ENCODE measurements around the gene PRKG1.

The PRKG1 gene

GRCh38 chr10:51340845-51341610 lies 266.7 kb downstream of the PRKG1 start:
- DNase-seq, result peak in 2 of 3 donors; percentile 3 to 14

GRCh38 chr10:51341745-51342144 lies 267.5 kb downstream of the PRKG1 start:
- peak in 1 of 3 donors; percentile 2 for DNase-seq

- DNase-seq, result peak in 2 of 3 donors; percentile 3 to 25
These were observed 268.1 kb downstream of the PRKG1 start for GRCh38 chr10:51342381-51342780.

DNA sequence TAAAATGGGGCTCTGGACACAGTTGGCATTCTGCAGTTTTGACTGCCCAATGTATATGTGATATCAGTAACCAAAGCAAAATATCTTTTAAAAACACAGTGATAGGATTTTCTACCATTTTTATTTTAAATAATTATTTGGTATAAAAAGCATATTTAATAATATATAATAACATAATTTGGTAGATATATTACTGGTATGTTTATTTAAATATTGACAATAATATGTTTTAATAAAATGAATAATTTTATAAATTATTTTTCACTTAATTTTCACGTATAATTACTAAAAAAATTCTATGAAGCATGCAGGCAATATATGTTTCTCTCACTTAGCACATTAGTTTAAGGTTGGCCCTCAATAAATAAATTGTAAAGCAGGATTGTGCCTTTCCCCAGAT lies 269.1 kb downstream of the PRKG1 start:
- no peak for DNase-seq

DNA sequence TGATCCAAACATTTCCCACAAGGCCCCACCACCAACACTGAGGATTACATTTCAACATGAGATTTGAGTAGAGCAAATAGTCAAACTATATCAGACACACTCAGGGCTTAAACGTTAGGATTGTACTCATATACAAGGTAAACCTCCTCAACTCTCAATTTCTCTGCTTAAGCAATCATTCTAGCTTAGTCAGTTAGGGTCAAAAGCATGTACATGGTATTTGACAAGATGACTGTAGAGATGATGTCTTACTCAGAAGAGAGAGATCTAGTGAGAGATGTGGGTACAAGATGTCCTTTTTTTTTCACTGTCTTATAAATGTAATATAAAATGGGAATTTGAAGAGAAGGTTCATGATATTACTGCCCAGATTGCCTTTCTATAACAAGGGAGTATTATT lies 270.1 kb downstream of the PRKG1 start:
- no peak for DNase-seq

GRCh38 chr10:51348622-51349021 lies 274.3 kb downstream of the PRKG1 start:
- no peak for DNase-seq

DNA sequence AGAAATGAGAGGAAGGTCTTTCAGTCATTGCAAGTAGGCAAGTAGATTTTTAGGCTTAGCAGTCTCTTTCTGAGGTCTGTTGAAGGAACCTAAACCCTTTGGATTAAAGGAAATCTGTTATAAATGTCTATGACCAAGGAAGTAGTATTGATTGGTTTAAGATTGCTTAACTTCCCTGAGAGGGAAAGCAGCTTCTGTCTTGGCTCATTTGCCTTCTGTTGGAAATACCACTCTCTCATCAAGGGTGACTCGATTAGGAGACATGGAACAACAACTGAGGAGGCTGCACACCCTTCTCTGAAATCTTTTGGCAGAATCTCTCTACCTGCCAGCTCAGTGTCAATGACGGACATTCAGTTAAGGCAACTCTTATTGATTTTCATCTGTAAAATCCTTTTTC lies 282.9 kb downstream of the PRKG1 start:
- DNase-seq, result no peak

DNA sequence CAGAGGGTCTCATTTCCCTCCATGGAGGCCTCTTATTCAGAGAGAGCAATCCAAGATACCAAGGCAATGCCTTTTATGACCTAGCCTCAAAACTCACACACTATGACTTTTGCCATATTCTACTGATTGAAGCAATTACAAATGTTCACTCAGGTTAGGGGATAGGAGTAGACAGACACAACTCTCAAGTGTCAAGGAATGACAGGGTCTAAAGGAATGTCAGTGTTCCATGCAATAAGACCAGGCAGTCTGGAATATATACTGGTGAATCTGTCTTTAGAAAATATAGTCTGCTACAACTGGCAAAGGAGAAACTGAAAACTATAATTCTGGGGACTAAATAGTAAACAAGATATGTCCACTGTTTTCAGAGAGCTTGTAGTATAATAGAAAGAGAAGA lies 283.9 kb downstream of the PRKG1 start:
- DNase-seq, result no peak

GRCh38 chr10:51363415-51363814 lies 289.1 kb downstream of the PRKG1 start:
- no peak for DNase-seq

DNA sequence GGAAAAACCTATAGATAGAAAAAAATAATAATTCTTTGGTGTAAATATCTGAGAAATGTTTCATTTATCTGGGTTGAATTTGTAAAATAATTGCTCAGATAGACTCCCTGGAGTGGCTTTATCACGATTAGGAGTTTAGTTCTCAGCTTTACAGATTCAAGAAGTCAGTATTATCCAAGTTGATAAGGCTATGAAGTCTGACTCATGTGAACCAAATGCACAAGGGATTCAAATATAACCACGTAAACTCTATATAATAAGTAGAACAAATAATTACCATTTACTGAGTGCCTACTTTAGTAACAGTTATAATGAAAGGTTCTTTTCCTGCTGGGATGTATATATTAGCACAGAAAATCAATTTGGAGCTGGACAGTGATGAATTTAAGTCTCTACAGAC lies 290.4 kb downstream of the PRKG1 start:
- no peak for DNase-seq

DNA sequence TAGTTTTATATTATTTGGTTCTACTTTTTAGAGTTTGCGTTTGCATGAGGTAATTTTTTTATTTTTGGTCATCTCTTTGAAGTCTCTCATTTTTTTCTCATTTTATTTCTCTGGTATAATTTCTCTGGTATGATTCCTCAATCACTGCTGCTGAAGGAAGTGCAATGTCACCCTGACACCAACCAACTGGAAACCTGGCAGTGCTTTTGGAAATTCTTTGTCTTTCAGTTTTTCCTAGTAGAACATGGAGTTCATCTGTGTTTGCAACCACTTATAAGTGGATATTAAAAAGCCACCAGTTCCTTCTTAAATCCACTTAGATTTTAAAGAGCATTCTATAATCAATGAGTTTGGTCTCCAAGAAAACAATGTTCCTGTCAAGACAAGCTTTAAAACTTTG lies 291.8 kb downstream of the PRKG1 start:
- no peak for DNase-seq

DNA sequence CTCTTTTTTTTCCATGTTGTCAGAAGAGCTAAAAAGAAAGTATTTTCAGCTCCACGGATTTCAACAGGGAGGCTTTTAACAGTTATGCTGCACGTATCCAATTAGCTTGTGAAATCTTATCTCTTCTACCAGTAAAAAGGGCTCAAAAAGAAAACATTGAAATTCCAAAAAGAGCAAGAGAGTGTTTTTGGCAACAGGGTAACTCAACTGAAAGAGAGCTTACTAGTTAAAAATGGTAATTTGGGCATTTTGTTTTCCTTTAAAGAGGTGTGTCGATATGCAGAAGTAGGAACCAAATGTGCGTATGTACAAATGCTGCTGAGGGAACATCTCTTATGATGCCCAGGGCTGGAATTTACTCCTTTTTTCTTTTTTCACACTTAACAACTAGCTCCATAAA lies 292.8 kb downstream of the PRKG1 start:
- no peak for DNase-seq

DNA sequence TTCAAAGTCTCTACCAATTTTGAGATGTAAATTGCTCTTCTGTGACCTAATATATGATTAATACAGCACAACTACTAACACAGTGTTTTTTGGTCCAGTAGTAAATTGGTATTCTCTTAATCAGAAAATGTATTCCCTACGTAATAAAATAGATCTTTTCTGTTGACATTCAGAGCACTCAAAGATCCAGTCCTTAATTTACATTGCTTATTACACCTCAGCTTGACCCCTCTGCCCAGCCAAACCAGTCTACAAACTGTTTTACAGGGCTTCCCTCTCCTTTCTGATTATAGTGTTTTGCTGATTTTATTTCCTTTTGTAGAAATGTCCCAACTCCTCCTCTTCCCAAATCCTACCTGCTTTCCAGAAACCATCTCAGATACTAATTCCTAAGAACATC lies 293.4 kb downstream of the PRKG1 start:
- no peak for DNase-seq

GRCh38 chr10:51368943-51369342 lies 294.7 kb downstream of the PRKG1 start:
- no peak for DNase-seq

GRCh38 chr10:51369903-51370302 lies 295.6 kb downstream of the PRKG1 start:
- no peak for DNase-seq

DNA sequence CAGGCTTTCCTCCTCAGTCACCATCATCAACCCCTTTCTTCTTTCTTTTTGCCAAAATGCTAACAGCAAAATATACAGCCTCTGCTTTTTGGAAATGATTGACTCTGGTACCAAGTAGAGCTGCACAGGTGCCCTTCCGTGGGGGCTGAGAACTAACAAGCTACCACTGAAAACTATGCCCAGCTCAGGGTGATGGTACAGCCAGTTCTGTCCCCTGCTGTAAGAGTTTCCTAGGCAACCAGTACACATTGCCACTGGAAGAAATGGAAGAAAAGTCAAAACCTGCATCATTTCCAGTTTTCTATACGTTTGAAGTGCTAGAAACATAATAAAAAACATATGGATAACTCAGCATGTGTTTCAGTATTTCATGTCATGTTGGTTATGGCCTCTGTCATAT lies 297.5 kb downstream of the PRKG1 start:
- DNase-seq, result no peak

DNA sequence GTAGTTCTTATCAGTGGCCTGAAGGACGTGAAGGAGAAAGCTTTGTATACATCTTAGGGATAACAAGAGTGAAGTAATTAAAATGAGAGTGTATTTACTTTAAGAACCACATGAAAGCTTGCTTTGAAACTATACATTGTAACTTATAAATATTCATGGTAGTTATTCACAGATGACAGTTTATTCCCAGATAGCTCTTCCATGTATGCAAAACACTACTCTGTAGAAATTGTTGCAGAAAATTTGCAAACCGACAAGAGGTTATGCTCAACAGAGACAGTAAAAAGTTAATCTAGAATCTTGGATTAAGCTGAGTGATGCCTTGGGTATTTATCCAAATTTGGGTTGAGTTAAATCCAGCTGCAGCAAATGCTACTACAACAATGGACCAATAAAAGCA lies 301.5 kb downstream of the PRKG1 start:
- no peak for DNase-seq

- DNase-seq, result no peak
These were observed 303.0 kb downstream of the PRKG1 start for GRCh38 chr10:51377070-51377931.

DNA sequence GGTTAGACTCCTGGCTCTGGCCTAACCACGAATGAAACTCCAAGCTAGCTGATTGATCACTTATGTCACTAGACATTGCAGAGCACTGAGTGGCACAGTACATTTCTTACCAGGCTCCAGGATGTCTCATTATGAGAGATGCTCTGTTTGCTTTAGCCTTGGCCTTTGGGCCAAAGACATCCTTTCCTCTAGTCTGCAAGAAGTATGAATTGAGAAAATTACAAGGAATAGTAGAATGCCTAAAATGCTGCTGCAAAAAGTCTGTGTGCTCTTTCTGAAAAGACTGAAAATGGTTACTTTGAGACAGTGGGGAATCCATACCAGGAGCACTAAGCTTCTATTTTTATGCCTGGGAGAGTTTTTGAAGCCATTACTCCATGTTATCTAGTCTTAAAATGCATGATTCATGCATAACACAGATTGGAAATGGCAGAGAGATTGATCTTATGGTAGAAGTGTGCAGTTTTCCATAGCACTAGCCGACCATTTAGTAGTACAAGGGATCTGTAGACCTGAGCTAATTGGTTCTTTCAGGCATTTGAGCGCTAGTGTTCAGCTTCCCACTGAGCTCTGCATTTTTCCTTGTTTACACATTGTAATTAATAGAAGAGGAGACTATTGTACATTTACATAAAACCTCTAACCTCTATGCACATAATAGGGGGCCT lies 303.8 kb downstream of the PRKG1 start:
- no peak for DNase-seq

GRCh38 chr10:51382181-51382580 lies 307.9 kb downstream of the PRKG1 start:
- no peak for DNase-seq

- DNase-seq, result peak in 1 of 3 donors; percentile 15
These were observed 310.7 kb downstream of the PRKG1 start for GRCh38 chr10:51384971-51385370.

GRCh38 chr10:51386248-51386885 lies 312.1 kb downstream of the PRKG1 start:
- no peak for DNase-seq
